ENCODE results near the gene CAMKV. TPM values are rescaled to one million over a fixed set of nuclear protein-coding genes. Genes with fewer than 3 reads are reported as not detected.

The CAMKV gene
- total and polyA plus RNA-seq, 2 donors from 2014 or later: 0.16 TPM; not detected in 1

DNA sequence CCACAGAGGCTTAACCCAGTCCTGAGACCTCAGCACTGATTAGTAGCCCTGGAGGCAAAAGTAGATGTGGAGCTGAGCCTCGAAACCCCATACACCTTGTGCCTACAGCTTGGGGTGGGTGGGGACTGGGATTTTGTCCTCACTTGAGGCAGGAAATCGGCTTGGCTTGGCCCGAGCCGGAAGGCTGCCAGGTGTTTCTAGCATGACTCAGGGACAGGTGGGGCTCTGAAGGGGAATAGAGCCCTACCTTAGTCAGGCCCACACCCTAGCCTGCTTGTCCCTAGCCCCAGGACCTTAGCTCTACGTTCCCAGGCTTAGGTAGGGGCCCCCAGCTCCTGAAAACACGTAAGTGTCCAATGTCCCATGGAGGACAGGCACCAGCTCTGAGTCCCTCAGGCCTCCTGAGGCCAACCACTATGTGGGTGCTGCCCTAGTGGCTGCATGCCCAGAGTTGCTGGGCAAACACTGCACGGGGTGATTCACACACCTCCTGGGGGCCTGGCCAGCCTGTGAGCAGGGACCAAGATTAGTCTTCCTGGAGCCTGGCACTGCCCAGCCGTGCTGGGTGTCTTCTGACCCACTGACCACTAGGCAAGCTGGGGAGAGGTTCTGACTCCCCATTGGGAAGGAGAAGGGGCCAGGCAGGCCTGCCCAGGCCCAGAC is 30.9 kb upstream of the CAMKV start:
- peak overlapping the region in 1 of 2 donors; percentile 65 for H3K27ac ChIP-seq (ENCODE audit: low read depth in 2 of 2, low read length in 2 of 2)
- peaks cover 0 to 6% (median 0%) of the 10 kb centered on the region in 3 donors for H3K4me1 ChIP-seq (ENCODE audit: control insufficient read depth in 2 of 3, insufficient read depth in 2 of 3, low read depth in 1 of 3, low read length in 3 of 3)
- intact Hi-C loops (cut with DNase I): no loop called here

DNA sequence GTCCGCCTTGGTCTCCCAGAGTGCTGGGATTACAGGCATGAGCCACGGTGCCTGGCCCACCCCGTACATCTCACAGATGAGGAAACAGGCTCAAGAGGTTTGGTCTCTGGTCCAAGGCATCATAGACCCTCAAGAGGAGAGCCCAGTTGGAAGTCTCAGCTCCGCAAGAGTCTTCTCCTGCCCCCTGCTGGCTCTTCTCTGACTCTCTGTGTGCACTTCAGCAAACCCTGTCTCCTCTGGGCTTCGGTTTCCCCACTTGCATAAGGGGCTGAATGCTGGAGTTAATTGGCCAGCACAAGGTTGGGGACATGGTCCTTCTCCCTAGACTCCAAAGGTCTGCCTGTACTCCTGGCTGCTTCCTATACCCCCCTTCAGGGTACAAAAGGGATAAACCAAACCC is 30.1 kb upstream of the CAMKV start:
- peak in 1 of 5 donors; percentile 43 for DNase-seq
- peaks cover 0 to 6% (median 0%) of the 10 kb centered on the region in 3 donors for H3K4me1 ChIP-seq (ENCODE audit: control insufficient read depth in 2 of 3, insufficient read depth in 2 of 3, low read depth in 1 of 3, low read length in 3 of 3)
- no peak overlapping the region for H3K4me3 ChIP-seq (ENCODE audit: low read length in 3 of 3)
- no peaks in the 10 kb centered on the region for H3K36me3 ChIP-seq (ENCODE audit: control insufficient read depth in 2 of 3, insufficient read depth in 3 of 3, low read length in 3 of 3)
- no peak overlapping the region for H3K9ac ChIP-seq (ENCODE audit: low read length in 3 of 3)
- intact Hi-C loops (cut with DNase I): no loop called here
- TF ChIP-seq, protein P1, sequence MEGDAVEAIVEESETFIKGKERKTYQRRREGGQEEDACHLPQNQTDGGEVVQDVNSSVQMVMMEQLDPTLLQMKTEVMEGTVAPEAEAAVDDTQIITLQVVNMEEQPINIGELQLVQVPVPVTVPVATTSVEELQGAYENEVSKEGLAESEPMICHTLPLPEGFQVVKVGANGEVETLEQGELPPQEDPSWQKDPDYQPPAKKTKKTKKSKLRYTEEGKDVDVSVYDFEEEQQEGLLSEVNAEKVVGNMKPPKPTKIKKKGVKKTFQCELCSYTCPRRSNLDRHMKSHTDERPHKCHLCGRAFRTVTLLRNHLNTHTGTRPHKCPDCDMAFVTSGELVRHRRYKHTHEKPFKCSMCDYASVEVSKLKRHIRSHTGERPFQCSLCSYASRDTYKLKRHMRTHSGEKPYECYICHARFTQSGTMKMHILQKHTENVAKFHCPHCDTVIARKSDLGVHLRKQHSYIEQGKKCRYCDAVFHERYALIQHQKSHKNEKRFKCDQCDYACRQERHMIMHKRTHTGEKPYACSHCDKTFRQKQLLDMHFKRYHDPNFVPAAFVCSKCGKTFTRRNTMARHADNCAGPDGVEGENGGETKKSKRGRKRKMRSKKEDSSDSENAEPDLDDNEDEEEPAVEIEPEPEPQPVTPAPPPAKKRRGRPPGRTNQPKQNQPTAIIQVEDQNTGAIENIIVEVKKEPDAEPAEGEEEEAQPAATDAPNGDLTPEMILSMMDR (IDR thresholded peaks at IDR 0.05; ENCODE audit: borderline replicate concordance, extremely low read depth, insufficient read depth): no peak
- no peak for FAIRE-seq
- H3K27ac ChIP-seq (ENCODE audit: low read depth in 2 of 2, low read length in 2 of 2): no peak overlapping the region
- H3K27me3 ChIP-seq (ENCODE audit: control insufficient read depth, insufficient read depth, low read length): no peaks in the 10 kb centered on the region
- H3K9me3 ChIP-seq (ENCODE audit: control insufficient read depth in 2 of 3, insufficient read depth in 1 of 3, low read length in 3 of 3): no peaks in the 10 kb centered on the region

More for the DNA sequence above, 30.9 kb upstream of the CAMKV start:
- TF ChIP-seq, protein P1 (IDR thresholded peaks at IDR 0.05; ENCODE audit: borderline replicate concordance, extremely low read depth, insufficient read depth): no peak
- no peak for FAIRE-seq
- H3K36me3 ChIP-seq (ENCODE audit: control insufficient read depth in 2 of 3, insufficient read depth in 3 of 3, low read length in 3 of 3): no peaks in the 10 kb centered on the region
- no peaks in the 10 kb centered on the region for H3K27me3 ChIP-seq (ENCODE audit: control insufficient read depth, insufficient read depth, low read length)
- DNase-seq: peak in 1 of 5 donors; percentile 93
- no peaks in the 10 kb centered on the region for H3K9me3 ChIP-seq (ENCODE audit: control insufficient read depth in 2 of 3, insufficient read depth in 1 of 3, low read length in 3 of 3)
- no peak overlapping the region for H3K4me3 ChIP-seq (ENCODE audit: low read length in 3 of 3)
- H3K9ac ChIP-seq (ENCODE audit: low read length in 3 of 3): no peak overlapping the region

DNA sequence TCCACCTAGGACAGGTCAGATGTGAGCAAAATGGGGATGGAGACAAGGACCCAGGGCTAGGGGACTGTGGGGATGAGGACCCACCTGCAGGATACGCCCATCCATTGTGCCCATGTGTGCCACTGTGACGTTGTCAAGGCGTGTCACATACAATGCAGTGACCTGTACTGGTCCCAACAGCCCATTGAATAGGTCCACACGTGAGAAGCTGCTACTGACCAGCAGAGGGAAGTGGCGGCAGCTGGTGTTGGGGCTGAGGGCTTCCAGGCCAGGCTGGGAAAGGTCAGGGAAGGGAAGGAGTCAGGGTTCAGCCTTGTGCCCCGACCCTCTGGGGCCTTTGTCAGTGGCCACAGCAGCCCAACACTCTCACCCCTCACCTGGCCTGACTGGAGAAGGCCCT is 29.3 kb upstream of the CAMKV start:
- DNase-seq (no peak), FAIRE-seq (no peak)
- Histone ChIP-seq H3K36me3 (ENCODE audit: control insufficient read depth in 2 of 3, insufficient read depth in 3 of 3, low read length in 3 of 3) (no peaks in the 10 kb centered on the region), H3K4me1 (ENCODE audit: control insufficient read depth in 2 of 3, insufficient read depth in 2 of 3, low read depth in 1 of 3, low read length in 3 of 3) (peaks cover 0 to 5% (median 0%) of the 10 kb centered on the region in 3 donors), H3K9ac (ENCODE audit: low read length in 3 of 3) (no peak overlapping the region), H3K4me3 (ENCODE audit: low read length in 3 of 3) (no peak overlapping the region), H3K9me3 (ENCODE audit: control insufficient read depth in 2 of 3, insufficient read depth in 1 of 3, low read length in 3 of 3) (no peaks in the 10 kb centered on the region), H3K27ac (ENCODE audit: low read depth in 2 of 2, low read length in 2 of 2) (no peak overlapping the region), H3K27me3 (ENCODE audit: control insufficient read depth, insufficient read depth, low read length) (no peaks in the 10 kb centered on the region)
- intact Hi-C loops (cut with DNase I): no loop called here
- TF ChIP-seq, protein P1 (IDR thresholded peaks at IDR 0.05; ENCODE audit: borderline replicate concordance, extremely low read depth, insufficient read depth): no peak

Measured in kidney (tissue), 14 donors.